HL-60 (cell line): ENCODE data around the gene WNT3.

Experiments used
- GABPA ChIP-seq: IDR thresholded peaks from 2 replicates; pipeline ENCODE4 v1.6.1; 2012; ENCODE audit warnings: low read depth
- POLR2AphosphoS5 ChIP-seq: IDR thresholded peaks from 2 replicates; pipeline ENCODE4 v1.6.1; 2012; ENCODE audit warnings: low read depth
- REST ChIP-seq: IDR thresholded peaks from 2 replicates; pipeline ENCODE4 v1.6.1; 2012; ENCODE audit warnings: low read depth; ENCODE audit not compliant: insufficient replicate concordance
- TF ChIP-seq, protein P1 (sequence below): IDR thresholded peaks from one replicate; pipeline ENCODE4 v1.5.1; 2011; ENCODE audit warnings: low read length, control low read depth, inconsistent platforms; ENCODE audit not compliant: insufficient read depth

GRCh38 chr17:46780003-46780373, 38.5 kb downstream of the WNT3 start:
- TF ChIP-seq POLR2AphosphoS5 (no peak), REST (no peak), GABPA (no peak)
- TF ChIP-seq, protein P1, sequence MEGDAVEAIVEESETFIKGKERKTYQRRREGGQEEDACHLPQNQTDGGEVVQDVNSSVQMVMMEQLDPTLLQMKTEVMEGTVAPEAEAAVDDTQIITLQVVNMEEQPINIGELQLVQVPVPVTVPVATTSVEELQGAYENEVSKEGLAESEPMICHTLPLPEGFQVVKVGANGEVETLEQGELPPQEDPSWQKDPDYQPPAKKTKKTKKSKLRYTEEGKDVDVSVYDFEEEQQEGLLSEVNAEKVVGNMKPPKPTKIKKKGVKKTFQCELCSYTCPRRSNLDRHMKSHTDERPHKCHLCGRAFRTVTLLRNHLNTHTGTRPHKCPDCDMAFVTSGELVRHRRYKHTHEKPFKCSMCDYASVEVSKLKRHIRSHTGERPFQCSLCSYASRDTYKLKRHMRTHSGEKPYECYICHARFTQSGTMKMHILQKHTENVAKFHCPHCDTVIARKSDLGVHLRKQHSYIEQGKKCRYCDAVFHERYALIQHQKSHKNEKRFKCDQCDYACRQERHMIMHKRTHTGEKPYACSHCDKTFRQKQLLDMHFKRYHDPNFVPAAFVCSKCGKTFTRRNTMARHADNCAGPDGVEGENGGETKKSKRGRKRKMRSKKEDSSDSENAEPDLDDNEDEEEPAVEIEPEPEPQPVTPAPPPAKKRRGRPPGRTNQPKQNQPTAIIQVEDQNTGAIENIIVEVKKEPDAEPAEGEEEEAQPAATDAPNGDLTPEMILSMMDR = no peak
